Measurements from ENCODE around the gene WDR93.

DNA sequence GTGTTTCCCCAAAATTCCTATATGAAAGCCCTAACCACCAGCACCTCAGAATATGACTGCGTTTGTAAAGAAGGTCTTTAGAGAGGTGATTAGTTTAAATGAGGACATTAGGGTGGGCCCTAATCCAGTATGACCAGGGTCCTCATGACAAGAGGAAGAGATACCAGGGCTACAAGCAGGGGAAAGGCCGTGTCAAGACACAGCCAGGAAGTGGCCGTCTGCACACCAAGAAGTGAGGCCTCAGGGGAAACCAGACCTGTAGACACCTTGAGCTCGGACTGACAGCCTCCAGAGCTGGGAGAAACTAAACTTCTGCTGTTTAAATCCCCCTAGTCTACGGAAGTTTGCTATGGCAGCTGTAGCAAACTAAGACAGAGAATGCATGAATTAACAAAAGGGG, 49.6 kb upstream of the WDR93 start:
- TF ChIP-seq, protein P1, sequence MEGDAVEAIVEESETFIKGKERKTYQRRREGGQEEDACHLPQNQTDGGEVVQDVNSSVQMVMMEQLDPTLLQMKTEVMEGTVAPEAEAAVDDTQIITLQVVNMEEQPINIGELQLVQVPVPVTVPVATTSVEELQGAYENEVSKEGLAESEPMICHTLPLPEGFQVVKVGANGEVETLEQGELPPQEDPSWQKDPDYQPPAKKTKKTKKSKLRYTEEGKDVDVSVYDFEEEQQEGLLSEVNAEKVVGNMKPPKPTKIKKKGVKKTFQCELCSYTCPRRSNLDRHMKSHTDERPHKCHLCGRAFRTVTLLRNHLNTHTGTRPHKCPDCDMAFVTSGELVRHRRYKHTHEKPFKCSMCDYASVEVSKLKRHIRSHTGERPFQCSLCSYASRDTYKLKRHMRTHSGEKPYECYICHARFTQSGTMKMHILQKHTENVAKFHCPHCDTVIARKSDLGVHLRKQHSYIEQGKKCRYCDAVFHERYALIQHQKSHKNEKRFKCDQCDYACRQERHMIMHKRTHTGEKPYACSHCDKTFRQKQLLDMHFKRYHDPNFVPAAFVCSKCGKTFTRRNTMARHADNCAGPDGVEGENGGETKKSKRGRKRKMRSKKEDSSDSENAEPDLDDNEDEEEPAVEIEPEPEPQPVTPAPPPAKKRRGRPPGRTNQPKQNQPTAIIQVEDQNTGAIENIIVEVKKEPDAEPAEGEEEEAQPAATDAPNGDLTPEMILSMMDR (IDR thresholded peaks at IDR 0.05; ENCODE audit: low read length): no peak
- no peak for TF ChIP-seq EZH2phosphoT487 (IDR thresholded peaks at IDR 0.05; ENCODE audit: low read length)

Measured in MM.1S (cell line).